H1 (cell line): ENCODE results near the gene TREM1. TPM values are rescaled to one million over a fixed set of nuclear protein-coding genes. Genes with fewer than 3 reads are reported as not detected.

Experiments used
- CTCF ChIA-PET: fragments of 300-600 bp; sonication (Branson Sonifier 250); formaldehyde crosslinking; loops from one replicate; lab custom pipeline; 2021; ENCODE audit not compliant: partially characterized antibody; lab: Charles Lee
- POLR2A ChIA-PET: fragments of 300-600 bp; sonication (Branson Sonifier 250); formaldehyde crosslinking; loops from one replicate; lab custom pipeline; 2021; ENCODE audit warnings: inconsistent platforms; ENCODE audit not compliant: partially characterized antibody; lab: Charles Lee
- DNase-seq, 2 experiments: peaks; one replicate each; pipeline versions ENCODE4 v3.0.0 to v3.0.0-alpha.2; 2010 to 2022; ENCODE audit warnings: low spot score in 2 of 2, low read depth in 1 of 2, mixed read lengths in 1 of 2
- FAIRE-seq: peaks from 2 replicates; lab custom pipeline; 2011; peaks lifted over from hg19 to GRCh38; lab: Jason Lieb, UNC
- H2AFZ ChIP-seq: 2 replicates; pipeline ENCODE4 v1.8.1; 2012; ENCODE audit warnings: low read length, inconsistent platforms
- H2AK5ac ChIP-seq: 2 replicates; pipeline ENCODE4 v1.6.1; 2013; ENCODE audit warnings: low read depth, low read length
- H2BK120ac ChIP-seq: replicated peaks from 2 replicates; pipeline ENCODE3; 2013; ENCODE audit warnings: low read depth, low read length, inconsistent platforms
- H2BK12ac ChIP-seq: 2 replicates; pipeline ENCODE4 v1.6.1; 2013; ENCODE audit warnings: low read depth, low read length
- H2BK15ac ChIP-seq: 2 replicates; pipeline ENCODE4 v1.6.1; 2013; ENCODE audit warnings: low read length
- H2BK20ac ChIP-seq: 2 replicates; pipeline ENCODE4 v1.6.1; 2013; ENCODE audit warnings: low read length
- H2BK5ac ChIP-seq: 2 replicates; pipeline ENCODE4 v1.6.1; 2013; ENCODE audit warnings: low read depth, low read length
- H3K14ac ChIP-seq: 2 replicates; pipeline ENCODE4 v1.6.1; 2013; ENCODE audit warnings: inconsistent platforms; ENCODE audit not compliant: insufficient read length
- H3K18ac ChIP-seq: 2 replicates; pipeline ENCODE4 v1.6.1; 2013; ENCODE audit warnings: low read length; ENCODE audit errors: extremely low read depth
- H3K23ac ChIP-seq: 2 replicates; pipeline ENCODE4 v1.6.1; 2013; ENCODE audit warnings: inconsistent platforms; ENCODE audit not compliant: insufficient read length
- H3K23me2 ChIP-seq: 2 replicates; pipeline ENCODE4 v1.6.1; 2013; ENCODE audit warnings: low read depth, low read length
- H3K27ac ChIP-seq: 2 replicates; pipeline ENCODE4 v1.6.1; 2011; ENCODE audit warnings: low read depth, low read length, inconsistent platforms
- H3K27me3 ChIP-seq, 4 experiments: replicated peaks in 1 of 4; 1 replicate in 1 of 4; 2 replicates in 3 of 4; pipeline versions ENCODE4 v1.6.1 to v1.8.1; 2011 to 2013; ENCODE audit warnings: low read length in 3 of 4, mild to moderate bottlenecking in 3 of 4, inconsistent platforms in 2 of 4, mixed read lengths in 2 of 4, moderate library complexity in 1 of 4; ENCODE audit not compliant: control insufficient read depth in 3 of 4, insufficient read depth in 3 of 4; ENCODE audit errors: extremely low read depth in 1 of 4
- H3K36me3 ChIP-seq, 4 experiments: 2 replicates each; pipeline versions ENCODE4 v1.6.1 to v1.8.1; 2011 to 2013; ENCODE audit warnings: mild to moderate bottlenecking in 4 of 4, low read length in 3 of 4, moderate library complexity in 2 of 4, control low read depth in 1 of 4, inconsistent platforms in 1 of 4; ENCODE audit not compliant: insufficient read depth in 4 of 4, control insufficient read depth in 2 of 4
- H3K4ac ChIP-seq: replicated peaks from 2 replicates; pipeline ENCODE3; 2013; ENCODE audit warnings: low read length, low read depth, mixed read lengths, inconsistent platforms; ENCODE audit not compliant: insufficient read length
- H3K4me1 ChIP-seq, 4 experiments: replicated peaks in 1 of 4; 1 replicate in 1 of 4; 2 replicates in 3 of 4; pipeline versions ENCODE4 v1.6.1 to v1.8.1; 2011 to 2013; ENCODE audit warnings: low read length in 3 of 4, inconsistent platforms in 2 of 4, mixed read lengths in 1 of 4; ENCODE audit not compliant: insufficient read depth in 4 of 4, control insufficient read depth in 3 of 4
- H3K4me2 ChIP-seq, 2 experiments: 2 replicates each; pipeline versions ENCODE4 v1.6.1 to v1.8.1; 2011 to 2013; ENCODE audit warnings: low read depth in 2 of 2, low read length in 2 of 2, control low read depth in 1 of 2, inconsistent platforms in 1 of 2, mild to moderate bottlenecking in 1 of 2; ENCODE audit not compliant: insufficient read depth in 1 of 2
- H3K4me3 ChIP-seq, 4 experiments: fragments of 200-600, 300-600 bp in 1 of 4; sonication (generic), shearing (Covaris generic), sonication (Bioruptor Twin) in 1 of 4; 2 replicates each; pipeline versions ENCODE4 v1.5.1 to v1.8.1; 2011 to 2016; ENCODE audit warnings: low read length in 4 of 4, low read depth in 3 of 4, control low read depth in 2 of 4, inconsistent platforms in 2 of 4, mild to moderate bottlenecking in 2 of 4, mixed read lengths in 1 of 4, moderate library complexity in 1 of 4; ENCODE audit not compliant: insufficient read depth in 2 of 4; ENCODE audit errors: extremely low read depth in 1 of 4
- H3K56ac ChIP-seq: replicated peaks from 2 replicates; pipeline ENCODE3; 2013; ENCODE audit warnings: low read depth, mild to moderate bottlenecking, mixed read lengths, low read length, inconsistent platforms; ENCODE audit not compliant: insufficient read length
- H3K79me1 ChIP-seq: 2 replicates; pipeline ENCODE4 v1.6.1; 2013; ENCODE audit warnings: low read depth, low read length, control low read depth
- H3K79me2 ChIP-seq, 2 experiments: 2 replicates each; pipeline versions ENCODE4 v1.6.1 to v1.8.1; 2012 to 2013; ENCODE audit warnings: low read length in 2 of 2, mild to moderate bottlenecking in 2 of 2, inconsistent platforms in 1 of 2; ENCODE audit not compliant: insufficient read depth in 2 of 2, control insufficient read depth in 1 of 2
- H3K9ac ChIP-seq, 4 experiments: replicated peaks in 1 of 4; 1 replicate in 1 of 4; 2 replicates in 3 of 4; pipeline versions ENCODE4 v1.6.1 to v1.8.1; 2011 to 2013; ENCODE audit warnings: low read depth in 3 of 4, low read length in 3 of 4, control low read depth in 2 of 4, mild to moderate bottlenecking in 2 of 4, moderate library complexity in 2 of 4, inconsistent platforms in 1 of 4; ENCODE audit errors: extremely low read depth in 1 of 4
- H3K9me3 ChIP-seq, 2 experiments: 2 replicates each; pipeline versions ENCODE4 v1.6.1 to v1.8.1; 2012 to 2013; ENCODE audit warnings: mild to moderate bottlenecking in 2 of 2, moderate library complexity in 2 of 2, control low read depth in 1 of 2, inconsistent platforms in 1 of 2, low read depth in 1 of 2, low read length in 1 of 2, mixed read lengths in 1 of 2; ENCODE audit not compliant: insufficient read depth in 2 of 2
- H4K20me1 ChIP-seq, 2 experiments: replicated peaks in 1 of 2; 2 replicates each; pipeline versions ENCODE3 to v1.8.1; 2011 to 2013; ENCODE audit warnings: inconsistent platforms in 2 of 2, low read length in 2 of 2, mild to moderate bottlenecking in 1 of 2; ENCODE audit not compliant: insufficient read depth in 2 of 2, control insufficient read depth in 1 of 2
- H4K5ac ChIP-seq: 2 replicates; pipeline ENCODE4 v1.6.1; 2013; ENCODE audit warnings: low read length, low read depth, mixed read lengths, inconsistent platforms; ENCODE audit not compliant: insufficient read length
- H4K8ac ChIP-seq: 2 replicates; pipeline ENCODE4 v1.8.0; 2013; ENCODE audit warnings: mild to moderate bottlenecking, moderate library complexity, low read length, inconsistent platforms; ENCODE audit not compliant: insufficient read depth; ENCODE audit errors: extremely low read depth
- H4K91ac ChIP-seq: replicated peaks from 2 replicates; pipeline ENCODE3; 2013; ENCODE audit warnings: low read length, mixed read lengths, inconsistent platforms; ENCODE audit not compliant: insufficient read length
- WGBS, 2 experiments: shearing (Covaris generic) in 1 of 2; methylation state at CpG; one replicate each; pipeline versions ENCODE4 v1.1.6 to v1.1.7; 2013 to 2015; ENCODE audit warnings: low lambda C conversion rate in 2 of 2, mixed read lengths in 2 of 2, inconsistent platforms in 1 of 2, low coverage in 1 of 2, missing lambda C conversion rate in 1 of 2; ENCODE audit not compliant: insufficient replicate concordance in 2 of 2, insufficient coverage in 1 of 2, insufficient read length in 1 of 2; ENCODE audit errors: extremely low coverage in 1 of 2, missing lambda C conversion rate in 1 of 2; 5-methylcytosine and 5-hydroxymethylcytosine counted together
- polyA plus RNA-seq, 7 experiments: library from polyadenylated mRNA; depleted of rRNA in 3 of 7; stranded (reverse) in 5 of 7; unstranded in 2 of 7; fragments of >200 nt in 5 of 7; fragments of 200-250 nt in 2 of 7; gene quantifications; 1 replicate in 5 of 7; 2 replicates in 1 of 7; 4 replicates in 1 of 7; pipeline versions ENCODE4 v1.2.1 to v1.2.3, GENCODE V29; 2011 to 2013; ENCODE audit warnings: missing spikeins in 2 of 7, mixed read lengths in 2 of 7
- total RNA-seq: library from RNA; stranded (reverse); fragmentation: NEBNext Ultra II Directional; extraction: Animal tissue kit (Norgen Biotek cat#: 25700); gene quantifications from 2 replicates; pipeline ENCODE4 v1.2.1, GENCODE V29; 2021

TREM1 gene
- total and polyA plus RNA-seq, 2 of the 8 experiments (the other 6 are each of a cell fraction or from before 2014, with no cell fraction given): not detected

GRCh38 chr6:41283600-41283999 lies 2.9 kb downstream of the TREM1 start:
- Histone ChIP-seq H3K18ac (no peak overlapping the region), H2BK20ac (no peak overlapping the region), H4K20me1 (no peaks in the 10 kb centered on the region), H2AK5ac (no peak overlapping the region), H3K27me3 (peaks cover 0 to 3% (median 0%) of the 10 kb centered on the region in 4 experiments; a peak in 3 of 7 replicates), H3K14ac (no peak overlapping the region), H2AFZ (no peak overlapping the region), H2BK5ac (no peak overlapping the region), H3K23ac (no peak overlapping the region), H3K79me1 (no peaks in the 10 kb centered on the region), H4K8ac (no peak overlapping the region), H3K4me2 (no peak overlapping the region), H3K79me2 (no peaks in the 10 kb centered on the region), H2BK15ac (no peak overlapping the region), H3K27ac (no peak overlapping the region), H3K4ac (no peak overlapping the region), H3K36me3 (no peaks in the 10 kb centered on the region), H3K9ac (no peak overlapping the region), H4K5ac (no peak overlapping the region), H3K4me3 (no peak overlapping the region), H2BK12ac (no peak overlapping the region), H3K56ac (no peak overlapping the region), H4K91ac (no peak overlapping the region), H3K9me3 (no peaks in the 10 kb centered on the region), H2BK120ac (no peak overlapping the region), H3K4me1 (peaks cover 0 to 3% (median 0%) of the 10 kb centered on the region in 4 experiments; a peak in 2 of 7 replicates), H3K23me2 (peaks cover 3% of the 10 kb centered on the region; the same call in 1 of the 2 replicates)
- POLR2A ChIA-PET: no interaction called here
- FAIRE-seq: no peak
- CTCF ChIA-PET: interaction anchor here (2.3 kb wide), 1 partner anchor 23 kb away, joined by 8 read pairs; no protein-coding TSS in a partner anchor
- 89% methylated on average over 3 of the region's 3 CpGs; no CpG with 5 or more reads in 1 of the 2 experiments for WGBS, 2 experiments
- peak in 1 of 2 experiments; percentile 19 for DNase-seq
